Activated naive CD4-positive, alpha-beta T cell treated with anti-CD3 and anti-CD28 coated beads, Interleukin-2, amount 10 ng/mL, durations not matched to agents 7 days and 5 days (primary cell): Measurements from ENCODE around the gene RBM27.
"Not testable (repeated sequence)": the region's sequence is repeated elsewhere in the genome, so short reads cannot be mapped to it uniquely, and the experiment has no call there.

ENCODE experiments used
- CTCF ChIA-PET: fragments of 350-600 bp; sonication (Branson Sonifier 250); formaldehyde crosslinking; loops from one replicate; lab custom pipeline; 2021; ENCODE audit warnings: antibody characterized with exemption; lab: Charles Lee
- DNase-seq: peaks from one replicate; pipeline ENCODE4 v3.0.0-alpha.2; 2020
- H3K27ac Mint-ChIP-seq: one replicate; pipeline ENCODE4 v1.8.0; 2021; ENCODE audit warnings: mild to moderate bottlenecking, moderate library complexity, mixed read lengths
- H3K27me3 Mint-ChIP-seq: one replicate; pipeline ENCODE4 v1.8.0; 2021; ENCODE audit warnings: mild to moderate bottlenecking, mixed read lengths
- H3K36me3 Mint-ChIP-seq: one replicate; pipeline ENCODE4 v1.8.0; 2021; ENCODE audit warnings: mixed read lengths
- H3K4me1 Mint-ChIP-seq: one replicate; pipeline ENCODE4 v1.8.0; 2021; ENCODE audit warnings: mixed read lengths
- H3K4me3 Mint-ChIP-seq: one replicate; pipeline ENCODE4 v1.8.0; 2021; ENCODE audit warnings: mild to moderate bottlenecking, moderate library complexity, mixed read lengths
- H3K9me3 Mint-ChIP-seq: one replicate; pipeline ENCODE4 v1.8.0; 2021; ENCODE audit warnings: mixed read lengths

The RBM27 gene

GRCh38 chr5:146192571-146193043, 10.8 kb upstream of the RBM27 start:
- H3K4me1 Mint-ChIP-seq, result no peaks in the 10 kb centered on the region
- H3K9me3 Mint-ChIP-seq, result no peaks in the 10 kb centered on the region
- CTCF ChIA-PET, result no interaction called here
- DNase-seq, result no peak
- no peak overlapping the region for H3K27ac Mint-ChIP-seq
- H3K4me3 Mint-ChIP-seq, result no peak overlapping the region
- H3K27me3 Mint-ChIP-seq, result peaks cover 19% of the 10 kb centered on the region
- no peaks in the 10 kb centered on the region for H3K36me3 Mint-ChIP-seq

GRCh38 chr5:146193285-146193684, 10.1 kb upstream of the RBM27 start:
- Mint-ChIP-seq H3K27me3 (peaks cover 20% of the 10 kb centered on the region), H3K27ac (no peak overlapping the region), H3K36me3 (no peaks in the 10 kb centered on the region), H3K9me3 (no peaks in the 10 kb centered on the region), H3K4me3 (no peak overlapping the region), H3K4me1 (no peaks in the 10 kb centered on the region)
- no peak for DNase-seq
- CTCF ChIA-PET, result no interaction called here

- DNase-seq, H3K36me3 Mint-ChIP-seq, H3K4me1 Mint-ChIP-seq, H3K4me3 Mint-ChIP-seq, H3K27ac Mint-ChIP-seq, H3K9me3 Mint-ChIP-seq, CTCF ChIA-PET: not testable (repeated sequence)
- peaks cover 21% of the 10 kb centered on the region for H3K27me3 Mint-ChIP-seq
Observed at GRCh38 chr5:146194997-146195396, 8.4 kb upstream of the RBM27 start.

- Mint-ChIP-seq H3K27ac (no peak overlapping the region), H3K4me1 (no peaks in the 10 kb centered on the region), H3K27me3 (peaks cover 22% of the 10 kb centered on the region), H3K36me3 (no peaks in the 10 kb centered on the region), H3K9me3 (no peaks in the 10 kb centered on the region), H3K4me3 (no peak overlapping the region)
- DNase-seq, result no peak
- CTCF ChIA-PET, result no interaction called here
Observed at GRCh38 chr5:146196459-146197048, 6.9 kb upstream of the RBM27 start.

- Mint-ChIP-seq H3K27me3 (peaks cover 14% of the 10 kb centered on the region), H3K36me3 (no peaks in the 10 kb centered on the region), H3K9me3 (no peaks in the 10 kb centered on the region), H3K4me3 (no peak overlapping the region), H3K4me1 (peaks cover 7% of the 10 kb centered on the region), H3K27ac (no peak overlapping the region)
- CTCF ChIA-PET, result no interaction called here
- DNase-seq, result no peak
Observed at GRCh38 chr5:146199176-146199815, 4.1 kb upstream of the RBM27 start.

GRCh38 chr5:146201795-146202194, 1.6 kb upstream of the RBM27 start:
- CTCF ChIA-PET, H3K9me3 Mint-ChIP-seq, H3K27ac Mint-ChIP-seq, DNase-seq, H3K36me3 Mint-ChIP-seq, H3K4me3 Mint-ChIP-seq: not testable (repeated sequence)
- H3K27me3 Mint-ChIP-seq, result peaks cover 11% of the 10 kb centered on the region
- H3K4me1 Mint-ChIP-seq, result peaks cover 13% of the 10 kb centered on the region

GRCh38 chr5:146203872-146204192, 427 bp downstream of the RBM27 start:
- no peak for DNase-seq
- peaks cover 2% of the 10 kb centered on the region for H3K36me3 Mint-ChIP-seq
- peaks cover 5% of the 10 kb centered on the region for H3K27me3 Mint-ChIP-seq
- no peaks in the 10 kb centered on the region for H3K9me3 Mint-ChIP-seq
- CTCF ChIA-PET, result no interaction called here
- no peak overlapping the region for H3K4me3 Mint-ChIP-seq
- peaks cover 18% of the 10 kb centered on the region for H3K4me1 Mint-ChIP-seq
- H3K27ac Mint-ChIP-seq, result no peak overlapping the region

GRCh38 chr5:146205499-146206202, 2.2 kb downstream of the RBM27 start:
- no peak for DNase-seq
- H3K27ac Mint-ChIP-seq, result no peak overlapping the region
- peaks cover 5% of the 10 kb centered on the region for H3K36me3 Mint-ChIP-seq
- peaks cover 2% of the 10 kb centered on the region for H3K27me3 Mint-ChIP-seq
- CTCF ChIA-PET, result no interaction called here
- peaks cover 24% of the 10 kb centered on the region for H3K4me1 Mint-ChIP-seq
- H3K9me3 Mint-ChIP-seq, result no peaks in the 10 kb centered on the region
- H3K4me3 Mint-ChIP-seq, result no peak overlapping the region

- H3K27ac Mint-ChIP-seq, result no peak overlapping the region
- CTCF ChIA-PET, result no interaction called here
- no peak overlapping the region for H3K4me3 Mint-ChIP-seq
- DNase-seq, result no peak
- H3K4me1 Mint-ChIP-seq, result peaks cover 24% of the 10 kb centered on the region
- no peaks in the 10 kb centered on the region for H3K9me3 Mint-ChIP-seq
- H3K36me3 Mint-ChIP-seq, result peaks cover 5% of the 10 kb centered on the region
- no peaks in the 10 kb centered on the region for H3K27me3 Mint-ChIP-seq
Observed at GRCh38 chr5:146206257-146206656, 2.9 kb downstream of the RBM27 start.

GRCh38 chr5:146208916-146209522, 5.6 kb downstream of the RBM27 start:
- Mint-ChIP-seq H3K9me3 (no peaks in the 10 kb centered on the region), H3K36me3 (peaks cover 8% of the 10 kb centered on the region), H3K4me3 (no peak overlapping the region), H3K27ac (no peak overlapping the region), H3K27me3 (no peaks in the 10 kb centered on the region), H3K4me1 (peaks cover 20% of the 10 kb centered on the region)
- CTCF ChIA-PET, result no interaction called here
- no peak for DNase-seq

GRCh38 chr5:146209714-146210113, 6.3 kb downstream of the RBM27 start:
- Mint-ChIP-seq H3K9me3 (no peaks in the 10 kb centered on the region), H3K36me3 (peaks cover 8% of the 10 kb centered on the region), H3K27me3 (no peaks in the 10 kb centered on the region), H3K4me1 (peaks cover 20% of the 10 kb centered on the region), H3K4me3 (no peak overlapping the region), H3K27ac (no peak overlapping the region)
- CTCF ChIA-PET, result no interaction called here
- no peak for DNase-seq

- H3K27me3 Mint-ChIP-seq, H3K9me3 Mint-ChIP-seq, CTCF ChIA-PET, H3K36me3 Mint-ChIP-seq, H3K27ac Mint-ChIP-seq, H3K4me3 Mint-ChIP-seq, DNase-seq: not testable (repeated sequence)
- H3K4me1 Mint-ChIP-seq, result peaks cover 20% of the 10 kb centered on the region
Observed at GRCh38 chr5:146210810-146211209, 7.4 kb downstream of the RBM27 start.

GRCh38 chr5:146213210-146213826, 9.9 kb downstream of the RBM27 start:
- CTCF ChIA-PET, result no interaction called here
- no peaks in the 10 kb centered on the region for H3K9me3 Mint-ChIP-seq
- no peak overlapping the region for H3K4me3 Mint-ChIP-seq
- peaks cover 6% of the 10 kb centered on the region for H3K36me3 Mint-ChIP-seq
- H3K4me1 Mint-ChIP-seq, result peaks cover 8% of the 10 kb centered on the region
- no peak overlapping the region for H3K27ac Mint-ChIP-seq
- no peak for DNase-seq
- no peaks in the 10 kb centered on the region for H3K27me3 Mint-ChIP-seq

GRCh38 chr5:146214881-146215280, 11.5 kb downstream of the RBM27 start:
- DNase-seq, CTCF ChIA-PET, H3K4me1 Mint-ChIP-seq, H3K27me3 Mint-ChIP-seq, H3K27ac Mint-ChIP-seq, H3K9me3 Mint-ChIP-seq, H3K4me3 Mint-ChIP-seq: not testable (repeated sequence)
- H3K36me3 Mint-ChIP-seq, result peaks cover 13% of the 10 kb centered on the region
